GM19193 (cell line): ENCODE data around the gene RANBP3.
A peak's percentile ranks its signal among the peaks of the same experiment; 100 is the strongest.

Experiments used
- POLR2A ChIP-seq: IDR thresholded peaks from 4 replicates; pipeline ENCODE4 v1.6.1; 2011; ENCODE audit not compliant: insufficient read depth, insufficient read length; ENCODE audit errors: extremely low read depth

The RANBP3 gene

GRCh38 chr19:5900976-5901375 lies 77.0 kb downstream of the RANBP3 start:
- TF ChIP-seq POLR2A: no peak

GRCh38 chr19:5899728-5900526 lies 78.0 kb downstream of the RANBP3 start:
- TF ChIP-seq POLR2A: no peak

- TF ChIP-seq POLR2A: no peak
These were observed 80.6 kb downstream of the RANBP3 start for GRCh38 chr19:5897189-5897969.

- TF ChIP-seq POLR2A: no peak
These were observed 81.4 kb downstream of the RANBP3 start for GRCh38 chr19:5896365-5897076.

- TF ChIP-seq POLR2A: no peak
These were observed 82.0 kb downstream of the RANBP3 start for GRCh38 chr19:5895890-5896289.

GRCh38 chr19:5895409-5895808 lies 82.5 kb downstream of the RANBP3 start:
- no peak for TF ChIP-seq POLR2A

GRCh38 chr19:5894704-5895349 lies 83.1 kb downstream of the RANBP3 start:
- TF ChIP-seq POLR2A: no peak

- TF ChIP-seq POLR2A: no peak
These were observed 83.8 kb downstream of the RANBP3 start for GRCh38 chr19:5893907-5894703.

- no peak for TF ChIP-seq POLR2A
These were observed 84.5 kb downstream of the RANBP3 start for GRCh38 chr19:5893296-5893903.

- no peak for TF ChIP-seq POLR2A
These were observed 85.1 kb downstream of the RANBP3 start for GRCh38 chr19:5892772-5893275.

- peak; percentile 15 for TF ChIP-seq POLR2A
These were observed 85.8 kb downstream of the RANBP3 start for GRCh38 chr19:5891938-5892771.

GRCh38 chr19:5891572-5891937 lies 86.4 kb downstream of the RANBP3 start:
- no peak for TF ChIP-seq POLR2A

- no peak for TF ChIP-seq POLR2A
These were observed 87.8 kb downstream of the RANBP3 start for GRCh38 chr19:5890099-5890498.
